SK-N-SH (cell line): ENCODE data around the gene SETBP1.

Experiments
- EP300 ChIP-seq, 2 experiments: IDR thresholded peaks; 2 replicates each; pipeline versions ENCODE4 v1.4.0 to v1.6.1; 2012; ENCODE audit warnings: borderline replicate concordance in 1 of 2, low read depth in 1 of 2, low read length in 1 of 2
- GABPA ChIP-seq: IDR thresholded peaks from 2 replicates; pipeline ENCODE4 v1.4.0; 2012; ENCODE audit warnings: low read depth, mild to moderate bottlenecking
- JUND ChIP-seq: IDR thresholded peaks from 2 replicates; pipeline ENCODE4 v1.4.0; 2012
- MXI1 ChIP-seq: IDR thresholded peaks from 2 replicates; pipeline ENCODE4 v1.6.1; 2012; ENCODE audit warnings: mild to moderate bottlenecking, low read depth, low read length, improper control_type of control experiment
- NFIC ChIP-seq: IDR thresholded peaks from 2 replicates; pipeline ENCODE4 v1.4.0; 2012; ENCODE audit warnings: borderline replicate concordance
- NRF1 ChIP-seq: IDR thresholded peaks from 2 replicates; pipeline ENCODE4 v1.6.1; 2012; ENCODE audit warnings: low read depth, mild to moderate bottlenecking, low read length
- POLR2AphosphoS5 ChIP-seq: IDR thresholded peaks from 2 replicates; pipeline ENCODE4 v1.6.1; 2012; ENCODE audit warnings: low read depth, low read length
- RXRA ChIP-seq: IDR thresholded peaks from 2 replicates; pipeline ENCODE4 v1.4.0; 2012; ENCODE audit warnings: low read depth, mild to moderate bottlenecking, borderline replicate concordance
- SIN3A ChIP-seq: IDR thresholded peaks from 2 replicates; pipeline ENCODE4 v1.6.1; 2012; ENCODE audit warnings: low read depth, mild to moderate bottlenecking, low read length, moderate library complexity, borderline replicate concordance
- TAF1 ChIP-seq: IDR thresholded peaks from 2 replicates; pipeline ENCODE4 v1.6.1; 2012; ENCODE audit warnings: low read depth, mild to moderate bottlenecking, low read length, moderate library complexity, borderline replicate concordance
- TF ChIP-seq, protein P1 (sequence below): fragments of 200-600 bp; sonication (generic); IDR thresholded peaks from 2 replicates; pipeline ENCODE4 v1.6.1; 2017; ENCODE audit warnings: antibody characterized with exemption, mild to moderate bottlenecking, moderate library complexity
- TF ChIP-seq, protein P2 (sequence below): IDR thresholded peaks from 2 replicates; pipeline ENCODE4 v1.4.0; 2012; ENCODE audit warnings: low read depth
- TF ChIP-seq, protein P3 (sequence below): IDR thresholded peaks from 2 replicates; pipeline ENCODE4 v1.6.1; 2012; ENCODE audit warnings: mild to moderate bottlenecking, low read depth, low read length, moderate library complexity

DNA sequence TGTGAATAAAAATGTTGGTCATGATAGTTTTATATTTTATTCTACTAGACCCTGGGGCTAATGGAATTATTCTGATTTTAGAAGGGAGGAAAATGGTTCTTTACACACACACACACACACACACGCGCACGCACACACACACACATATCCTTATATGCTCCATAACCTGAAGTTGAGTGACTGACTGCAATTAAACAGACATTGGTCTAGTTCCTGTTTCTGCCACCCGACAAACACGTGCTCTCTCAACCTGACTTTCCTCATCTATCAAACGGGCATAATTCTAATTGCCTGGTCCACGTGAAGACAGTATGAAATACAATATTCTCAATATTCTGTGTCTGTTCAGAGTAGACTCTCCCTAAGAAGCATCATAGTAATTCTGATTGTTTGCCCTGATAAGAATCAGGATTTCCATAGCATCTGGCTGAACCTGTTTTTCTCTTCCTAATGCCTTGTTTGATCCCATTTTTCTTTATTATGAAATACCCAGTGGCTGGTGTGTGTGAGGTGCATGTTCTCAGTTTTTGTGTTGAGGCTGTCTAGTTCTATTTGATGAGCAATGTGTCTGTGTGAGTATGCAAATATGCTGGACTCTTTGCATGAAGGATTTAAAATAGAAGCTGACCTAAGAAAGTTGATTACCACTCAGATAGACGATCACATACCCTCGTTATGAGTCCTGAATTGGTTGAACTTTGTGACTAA is 51.0 kb downstream of the SETBP1 start:
- TF ChIP-seq RXRA (no peak), NRF1 (no peak), MXI1 (no peak), NFIC (no peak), TAF1 (no peak), EP300 (IDR thresholded peaks at IDR 0.05; ENCODE audit: borderline replicate concordance in 1 of 2, low read depth in 1 of 2, low read length in 1 of 2) (no peak), POLR2AphosphoS5 (no peak), JUND (no peak), SIN3A (no peak), GABPA (no peak)
- TF ChIP-seq, protein P1, sequence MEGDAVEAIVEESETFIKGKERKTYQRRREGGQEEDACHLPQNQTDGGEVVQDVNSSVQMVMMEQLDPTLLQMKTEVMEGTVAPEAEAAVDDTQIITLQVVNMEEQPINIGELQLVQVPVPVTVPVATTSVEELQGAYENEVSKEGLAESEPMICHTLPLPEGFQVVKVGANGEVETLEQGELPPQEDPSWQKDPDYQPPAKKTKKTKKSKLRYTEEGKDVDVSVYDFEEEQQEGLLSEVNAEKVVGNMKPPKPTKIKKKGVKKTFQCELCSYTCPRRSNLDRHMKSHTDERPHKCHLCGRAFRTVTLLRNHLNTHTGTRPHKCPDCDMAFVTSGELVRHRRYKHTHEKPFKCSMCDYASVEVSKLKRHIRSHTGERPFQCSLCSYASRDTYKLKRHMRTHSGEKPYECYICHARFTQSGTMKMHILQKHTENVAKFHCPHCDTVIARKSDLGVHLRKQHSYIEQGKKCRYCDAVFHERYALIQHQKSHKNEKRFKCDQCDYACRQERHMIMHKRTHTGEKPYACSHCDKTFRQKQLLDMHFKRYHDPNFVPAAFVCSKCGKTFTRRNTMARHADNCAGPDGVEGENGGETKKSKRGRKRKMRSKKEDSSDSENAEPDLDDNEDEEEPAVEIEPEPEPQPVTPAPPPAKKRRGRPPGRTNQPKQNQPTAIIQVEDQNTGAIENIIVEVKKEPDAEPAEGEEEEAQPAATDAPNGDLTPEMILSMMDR: no peak
- TF ChIP-seq, protein P2, sequence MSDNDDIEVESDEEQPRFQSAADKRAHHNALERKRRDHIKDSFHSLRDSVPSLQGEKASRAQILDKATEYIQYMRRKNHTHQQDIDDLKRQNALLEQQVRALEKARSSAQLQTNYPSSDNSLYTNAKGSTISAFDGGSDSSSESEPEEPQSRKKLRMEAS: no peak
- TF ChIP-seq, protein P3, sequence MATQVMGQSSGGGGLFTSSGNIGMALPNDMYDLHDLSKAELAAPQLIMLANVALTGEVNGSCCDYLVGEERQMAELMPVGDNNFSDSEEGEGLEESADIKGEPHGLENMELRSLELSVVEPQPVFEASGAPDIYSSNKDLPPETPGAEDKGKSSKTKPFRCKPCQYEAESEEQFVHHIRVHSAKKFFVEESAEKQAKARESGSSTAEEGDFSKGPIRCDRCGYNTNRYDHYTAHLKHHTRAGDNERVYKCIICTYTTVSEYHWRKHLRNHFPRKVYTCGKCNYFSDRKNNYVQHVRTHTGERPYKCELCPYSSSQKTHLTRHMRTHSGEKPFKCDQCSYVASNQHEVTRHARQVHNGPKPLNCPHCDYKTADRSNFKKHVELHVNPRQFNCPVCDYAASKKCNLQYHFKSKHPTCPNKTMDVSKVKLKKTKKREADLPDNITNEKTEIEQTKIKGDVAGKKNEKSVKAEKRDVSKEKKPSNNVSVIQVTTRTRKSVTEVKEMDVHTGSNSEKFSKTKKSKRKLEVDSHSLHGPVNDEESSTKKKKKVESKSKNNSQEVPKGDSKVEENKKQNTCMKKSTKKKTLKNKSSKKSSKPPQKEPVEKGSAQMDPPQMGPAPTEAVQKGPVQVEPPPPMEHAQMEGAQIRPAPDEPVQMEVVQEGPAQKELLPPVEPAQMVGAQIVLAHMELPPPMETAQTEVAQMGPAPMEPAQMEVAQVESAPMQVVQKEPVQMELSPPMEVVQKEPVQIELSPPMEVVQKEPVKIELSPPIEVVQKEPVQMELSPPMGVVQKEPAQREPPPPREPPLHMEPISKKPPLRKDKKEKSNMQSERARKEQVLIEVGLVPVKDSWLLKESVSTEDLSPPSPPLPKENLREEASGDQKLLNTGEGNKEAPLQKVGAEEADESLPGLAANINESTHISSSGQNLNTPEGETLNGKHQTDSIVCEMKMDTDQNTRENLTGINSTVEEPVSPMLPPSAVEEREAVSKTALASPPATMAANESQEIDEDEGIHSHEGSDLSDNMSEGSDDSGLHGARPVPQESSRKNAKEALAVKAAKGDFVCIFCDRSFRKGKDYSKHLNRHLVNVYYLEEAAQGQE: no peak
